Neural progenitor cell (in vitro differentiated cells): ENCODE results near the gene ADCY9.

Source experiments
- CTCF ChIP-seq: fragments of 200-600 bp; sonication (generic); IDR thresholded peaks from 2 replicates; pipeline ENCODE4 v1.5.1; 2017; ENCODE audit warnings: antibody characterized with exemption, mild to moderate bottlenecking
- EZH2 ChIP-seq: fragments of 200-600 bp; sonication (generic); IDR thresholded peaks from 2 replicates; pipeline ENCODE4 v1.6.1; 2017; ENCODE audit warnings: antibody characterized with exemption, mild to moderate bottlenecking, moderate library complexity
- EZH2phosphoT487 ChIP-seq: fragments of 200-600 bp; sonication (generic); IDR thresholded peaks from 2 replicates; pipeline ENCODE4 v1.6.1; 2017; ENCODE audit warnings: antibody characterized with exemption

- TF ChIP-seq CTCF = no peak
- TF ChIP-seq EZH2 = no peak
- no peak for TF ChIP-seq EZH2phosphoT487
Observed at GRCh38 chr16:3966681-3967080, 149.6 kb downstream of the ADCY9 start.
